HG02642 (cell line): ENCODE data around the gene PYGB.
"Not testable (repeated sequence)": the region's sequence is repeated elsewhere in the genome, so short reads cannot be mapped to it uniquely, and the experiment has no call there.

Source experiments
- ATAC-seq: cut with Tn5 transposase; IDR thresholded peaks from one replicate; pipeline ENCODE4 v1.9.1; 2021; ENCODE audit warnings: mild to moderate bottlenecking; ENCODE audit not compliant: unreplicated experiment, poor library complexity

Gene PYGB

DNA sequence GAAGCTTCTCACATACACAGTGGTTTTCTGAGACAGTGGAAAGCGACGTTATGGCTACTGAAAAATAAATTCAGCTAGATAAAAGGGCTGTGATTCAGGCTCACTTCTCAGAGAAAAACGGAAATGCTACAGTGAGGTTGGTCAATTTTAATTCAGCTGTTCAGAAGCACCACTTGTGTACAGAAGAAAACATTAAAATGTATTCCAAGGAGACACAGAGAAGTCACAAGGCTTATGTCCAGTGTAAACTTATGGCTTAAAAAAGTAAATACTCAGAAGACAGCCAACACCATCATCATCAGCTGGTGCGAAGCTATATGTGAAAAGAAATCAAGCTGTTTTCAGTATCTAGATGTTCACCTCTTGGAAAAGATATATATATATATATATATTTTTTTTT, 74.1 kb downstream of the PYGB start:
- ATAC-seq, result no peak

DNA sequence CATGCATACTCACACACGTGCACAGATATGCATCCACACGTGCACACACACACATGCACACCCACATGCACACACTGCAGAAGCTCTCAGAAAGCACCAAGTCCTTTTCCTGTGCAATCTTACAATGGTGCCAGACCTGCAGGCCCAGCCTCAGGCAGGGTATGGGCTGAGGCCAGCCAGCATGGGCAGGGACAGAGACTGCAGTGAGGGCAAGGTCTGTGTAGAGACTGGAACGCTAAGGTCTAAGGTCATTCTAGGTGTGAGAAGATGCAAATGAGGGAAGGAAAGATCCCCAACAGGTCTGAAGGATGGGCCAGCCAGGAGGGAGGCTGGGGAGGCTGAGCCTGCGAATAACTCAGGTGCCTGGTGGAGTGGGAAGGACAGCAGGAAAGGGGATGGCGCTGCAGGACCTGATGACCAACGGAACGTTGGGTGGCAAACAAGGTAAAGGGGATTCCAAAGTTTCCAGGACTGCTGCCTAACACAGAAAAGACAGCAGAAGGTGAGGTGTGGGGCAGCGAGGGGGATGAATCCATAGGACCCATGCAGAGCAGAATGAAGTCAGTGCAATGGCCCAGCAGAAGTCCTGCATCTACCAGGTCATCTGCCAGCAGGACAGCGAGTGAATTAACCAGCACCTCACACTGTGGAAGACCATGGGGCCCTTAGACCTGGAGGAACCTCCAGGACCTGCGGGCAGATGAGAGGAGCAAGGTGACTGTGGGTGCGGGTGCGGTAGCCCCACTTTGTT, 75.8 kb downstream of the PYGB start:
- no peak for ATAC-seq

DNA sequence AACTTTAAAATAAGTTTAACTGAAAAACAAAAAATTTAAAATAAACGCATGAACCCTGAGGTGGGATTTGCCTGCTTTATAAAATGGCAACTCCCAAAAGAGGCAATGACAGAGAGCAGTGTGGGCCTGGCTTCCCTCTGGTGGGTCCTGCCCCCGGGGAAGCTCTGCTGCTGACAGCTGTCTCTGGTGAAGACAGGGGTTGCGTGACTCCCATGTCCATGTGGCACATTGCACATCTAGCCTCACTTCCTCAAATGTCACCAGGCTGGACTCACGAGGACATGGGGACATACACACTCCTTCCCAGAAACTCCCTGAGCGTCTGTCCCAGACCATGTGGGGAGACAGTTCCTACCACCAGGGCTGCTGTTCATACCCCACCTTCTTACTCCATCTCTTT, 76.5 kb downstream of the PYGB start:
- ATAC-seq, result no peak

DNA sequence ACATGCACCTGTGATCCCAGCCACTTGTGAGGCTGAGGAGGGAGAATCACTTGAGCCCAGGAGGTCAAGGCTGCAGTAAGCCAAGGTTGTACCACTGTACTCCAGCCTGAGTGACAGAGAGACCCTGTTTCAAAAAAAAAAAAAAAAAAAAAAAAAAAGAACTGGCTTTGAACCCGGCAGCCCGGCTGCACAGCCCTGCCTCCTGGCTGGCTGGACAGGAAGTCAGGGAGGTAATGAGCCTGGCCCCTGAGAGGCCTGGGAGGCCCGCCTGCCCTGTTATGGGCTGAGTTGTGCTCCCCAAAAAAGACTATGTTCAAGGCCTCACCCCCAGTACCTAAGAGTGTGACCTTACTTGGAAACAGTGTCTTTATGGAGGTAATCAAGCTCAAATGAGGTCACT, 77.2 kb downstream of the PYGB start:
- ATAC-seq, result no peak

DNA sequence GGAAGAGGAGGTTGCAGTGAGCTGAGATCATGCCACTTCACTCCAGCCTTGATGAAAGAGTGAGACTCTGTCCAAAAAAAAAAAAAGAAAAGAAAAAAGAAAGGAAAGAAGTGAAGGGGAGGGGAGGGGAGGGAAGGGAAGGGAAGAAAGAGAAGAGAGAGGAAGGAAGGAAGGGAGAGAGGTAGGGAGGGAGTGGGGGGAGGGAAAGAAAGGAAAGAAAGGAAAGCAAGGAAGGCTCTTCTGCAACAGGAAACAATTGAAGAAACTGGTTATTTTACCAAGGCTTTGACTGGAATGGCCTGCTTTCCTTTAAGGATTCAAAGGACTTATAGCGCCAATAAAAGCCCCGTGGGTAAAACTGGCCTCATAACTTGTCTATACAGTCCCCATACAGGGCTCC, 78.1 kb downstream of the PYGB start:
- no peak for ATAC-seq

DNA sequence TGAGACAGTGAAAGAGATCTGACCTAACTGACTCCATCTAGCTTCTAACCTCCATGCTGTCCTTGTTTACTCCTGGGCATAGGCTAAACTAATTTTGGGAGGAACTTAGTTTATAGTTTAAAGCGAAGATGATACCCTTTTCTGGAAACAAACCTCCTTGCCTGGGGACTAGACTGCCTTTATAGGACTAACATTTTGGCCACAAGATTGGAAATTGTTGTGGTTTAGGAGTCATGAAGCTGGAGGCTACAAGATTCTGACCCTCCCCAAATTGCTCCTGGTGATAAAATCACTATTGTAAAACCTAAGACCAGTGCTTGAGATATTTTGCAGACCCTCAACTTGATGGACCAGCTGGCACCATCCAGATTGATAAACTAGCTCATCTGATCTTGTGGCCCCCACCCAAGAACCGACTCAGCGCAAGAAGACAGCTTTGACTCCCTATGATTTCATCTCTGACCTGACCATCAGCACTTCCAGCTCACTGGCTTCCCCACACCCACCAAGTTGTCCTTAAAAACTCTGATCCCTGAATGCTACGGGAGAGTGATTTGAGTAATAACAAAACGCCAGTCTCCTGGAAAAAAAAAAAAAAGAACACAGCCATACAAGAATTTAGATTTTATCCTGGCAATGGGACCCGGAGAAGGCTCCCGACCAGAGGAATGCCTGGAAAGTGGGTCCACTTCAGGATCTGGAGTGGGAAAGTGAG, 79.8 kb downstream of the PYGB start:
- no peak for ATAC-seq

DNA sequence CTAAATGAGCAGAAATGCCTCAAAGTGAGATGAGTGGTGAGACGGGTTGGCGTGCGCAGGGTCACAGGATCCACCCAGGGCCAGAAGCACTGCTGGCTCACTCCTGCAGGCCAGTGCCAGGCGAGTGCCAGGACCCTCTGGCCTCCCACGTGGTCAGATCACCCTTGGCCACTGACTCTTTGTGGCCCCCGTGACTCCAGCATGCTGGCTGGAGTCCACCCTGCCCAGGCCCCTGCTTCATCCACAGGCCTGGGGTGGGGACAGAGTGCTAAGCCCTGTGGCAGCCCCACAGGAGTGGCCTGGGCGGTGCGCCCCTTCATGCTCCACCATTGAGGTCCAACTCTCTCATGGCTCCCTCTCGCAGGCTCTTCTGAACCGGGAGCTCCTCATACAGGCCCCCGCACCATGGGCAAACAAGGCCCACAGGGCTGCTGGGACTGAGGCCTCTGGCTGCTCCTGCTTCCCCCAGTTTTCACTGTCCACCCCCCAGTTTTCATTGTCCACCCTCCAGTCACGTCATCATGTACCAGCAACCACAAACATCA, 81.1 kb downstream of the PYGB start:
- ATAC-seq, result no peak

DNA sequence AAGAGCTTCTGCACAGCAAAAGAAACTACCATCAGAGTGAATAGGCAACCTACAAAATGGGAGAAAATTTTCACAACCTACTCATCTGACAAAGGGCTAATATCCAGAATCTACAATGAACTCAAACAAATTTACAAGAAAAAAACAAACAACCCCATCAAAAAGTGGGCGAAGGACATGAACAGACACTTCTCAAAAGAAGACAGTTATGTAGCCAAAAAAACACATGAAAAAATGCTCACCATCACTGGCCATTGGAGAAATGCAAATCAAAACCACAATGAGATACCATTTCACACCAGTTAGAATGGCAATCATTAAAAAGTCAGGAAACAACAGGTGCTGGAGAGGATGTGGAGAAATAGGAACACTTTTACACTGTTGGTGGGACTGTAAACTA, 87.1 kb downstream of the PYGB start:
- not testable (repeated sequence) for ATAC-seq

DNA sequence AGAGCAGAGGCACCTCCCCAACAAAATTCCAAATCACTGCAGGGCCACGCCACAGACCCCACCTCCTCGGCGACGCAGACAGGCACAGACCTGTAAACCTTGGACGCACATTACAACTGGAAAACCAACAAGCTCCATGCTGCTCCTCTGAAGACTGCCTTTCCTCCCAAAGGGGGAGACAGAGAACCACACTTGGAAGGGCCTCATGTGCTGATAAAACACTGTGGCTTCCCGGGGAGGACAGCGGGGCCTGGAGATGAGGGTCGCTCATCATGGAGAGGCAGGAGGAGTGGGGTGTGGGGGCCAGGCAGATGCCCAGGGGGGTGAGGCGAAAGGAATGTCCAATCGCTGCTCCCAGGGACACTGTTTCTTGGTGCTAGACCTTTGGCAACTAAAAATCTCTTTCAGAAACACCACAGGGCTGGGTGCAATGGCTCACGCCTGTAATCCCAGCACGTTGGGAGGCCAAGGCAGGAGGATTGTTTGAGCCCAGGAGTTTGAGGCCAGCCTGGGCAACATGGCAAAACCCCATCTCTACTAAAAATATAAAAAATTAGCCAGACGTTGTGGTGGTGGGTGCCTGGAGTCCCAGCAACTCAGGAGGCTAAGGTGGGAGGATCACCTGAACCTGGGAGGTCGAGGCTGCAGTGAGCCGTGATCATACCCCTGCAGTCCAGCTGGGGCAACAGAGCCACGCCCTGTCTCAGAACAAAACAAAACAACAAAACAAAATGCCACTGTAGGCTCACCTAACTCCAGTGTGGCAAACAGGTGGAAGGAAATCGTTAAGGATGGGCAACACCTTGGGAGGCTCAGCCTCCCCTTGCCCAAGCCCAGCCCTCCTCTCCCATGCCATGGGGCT, 88.9 kb downstream of the PYGB start:
- ATAC-seq, result no peak

DNA sequence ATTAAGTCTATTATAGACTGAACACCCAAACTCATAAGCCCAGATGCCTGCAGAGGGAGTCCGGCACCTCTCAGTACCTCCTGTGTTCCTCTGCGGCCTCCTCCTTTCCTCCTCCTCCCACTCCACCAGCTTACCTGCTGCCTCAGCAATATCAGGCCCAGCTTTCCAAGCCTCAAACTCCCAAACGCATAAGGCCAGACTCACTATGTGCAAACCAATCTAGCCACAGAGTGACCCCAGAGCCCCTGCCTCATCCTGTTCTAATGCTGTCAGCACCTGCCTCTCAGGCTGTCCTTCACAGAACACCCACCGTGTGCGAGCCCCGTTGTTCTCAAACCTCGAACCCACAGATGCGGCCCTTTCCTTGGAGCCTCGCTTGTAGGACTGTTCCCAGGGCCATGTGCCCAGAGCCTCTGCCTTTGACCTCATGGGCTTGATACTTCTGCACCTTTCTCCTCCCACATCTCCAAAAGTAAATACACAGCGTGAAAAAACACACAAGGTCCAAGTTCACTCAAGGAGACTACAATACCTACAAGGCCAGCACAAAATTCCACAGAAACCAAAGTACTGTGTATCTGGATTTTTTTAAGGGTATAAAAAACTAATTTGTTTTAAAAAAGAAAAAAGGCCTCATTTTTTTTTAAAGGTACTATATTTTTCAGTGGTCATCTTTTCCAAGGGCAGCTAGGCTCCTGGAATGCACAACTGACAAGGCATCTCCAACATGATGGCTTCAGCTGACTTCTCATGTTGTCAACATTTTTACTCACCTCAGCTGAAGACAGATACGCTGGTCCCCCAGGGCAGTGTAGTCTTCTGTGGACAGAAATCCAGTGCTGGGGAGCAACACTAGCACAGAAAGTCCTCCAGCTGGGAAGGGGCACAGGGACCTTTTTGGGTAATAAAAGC, 90.5 kb downstream of the PYGB start:
- no peak for ATAC-seq

DNA sequence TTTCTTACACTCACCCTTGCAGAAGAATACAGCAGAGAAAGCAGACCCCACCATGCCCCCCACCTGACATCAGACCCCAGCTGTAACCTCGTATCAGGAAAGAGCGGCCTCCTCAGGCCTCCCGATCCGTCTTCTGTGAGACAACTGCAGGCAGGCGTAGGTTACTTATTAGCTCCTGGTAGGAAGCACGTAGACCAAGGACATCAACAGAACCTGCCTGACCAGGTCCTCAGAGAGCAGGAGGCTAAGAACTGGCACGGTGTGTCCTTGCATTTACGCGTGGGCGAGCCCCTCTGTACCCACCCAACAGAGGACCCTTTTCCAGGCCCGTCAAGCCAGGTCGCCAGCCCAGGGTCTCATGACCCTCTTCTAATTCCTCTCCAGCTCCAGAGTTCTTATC, 91.7 kb downstream of the PYGB start:
- ATAC-seq, result no peak

DNA sequence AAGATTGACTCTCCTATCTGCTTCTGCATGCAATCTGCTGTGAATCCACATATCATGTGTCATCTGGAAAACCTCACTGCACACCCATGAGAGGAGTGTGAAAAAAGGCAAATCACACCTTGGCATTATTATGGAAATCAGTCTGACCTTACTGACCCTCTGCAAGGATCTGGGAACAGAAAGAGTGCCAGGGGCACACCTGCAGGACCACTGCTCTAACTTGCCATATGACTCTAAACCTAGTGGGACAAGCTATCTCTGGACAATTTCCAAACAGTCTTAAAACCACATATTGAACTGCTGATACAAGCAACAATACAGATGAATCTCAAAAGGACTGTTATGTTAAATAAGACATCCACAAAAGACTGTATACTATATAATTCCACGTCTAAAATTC, 92.5 kb downstream of the PYGB start:
- no peak for ATAC-seq

DNA sequence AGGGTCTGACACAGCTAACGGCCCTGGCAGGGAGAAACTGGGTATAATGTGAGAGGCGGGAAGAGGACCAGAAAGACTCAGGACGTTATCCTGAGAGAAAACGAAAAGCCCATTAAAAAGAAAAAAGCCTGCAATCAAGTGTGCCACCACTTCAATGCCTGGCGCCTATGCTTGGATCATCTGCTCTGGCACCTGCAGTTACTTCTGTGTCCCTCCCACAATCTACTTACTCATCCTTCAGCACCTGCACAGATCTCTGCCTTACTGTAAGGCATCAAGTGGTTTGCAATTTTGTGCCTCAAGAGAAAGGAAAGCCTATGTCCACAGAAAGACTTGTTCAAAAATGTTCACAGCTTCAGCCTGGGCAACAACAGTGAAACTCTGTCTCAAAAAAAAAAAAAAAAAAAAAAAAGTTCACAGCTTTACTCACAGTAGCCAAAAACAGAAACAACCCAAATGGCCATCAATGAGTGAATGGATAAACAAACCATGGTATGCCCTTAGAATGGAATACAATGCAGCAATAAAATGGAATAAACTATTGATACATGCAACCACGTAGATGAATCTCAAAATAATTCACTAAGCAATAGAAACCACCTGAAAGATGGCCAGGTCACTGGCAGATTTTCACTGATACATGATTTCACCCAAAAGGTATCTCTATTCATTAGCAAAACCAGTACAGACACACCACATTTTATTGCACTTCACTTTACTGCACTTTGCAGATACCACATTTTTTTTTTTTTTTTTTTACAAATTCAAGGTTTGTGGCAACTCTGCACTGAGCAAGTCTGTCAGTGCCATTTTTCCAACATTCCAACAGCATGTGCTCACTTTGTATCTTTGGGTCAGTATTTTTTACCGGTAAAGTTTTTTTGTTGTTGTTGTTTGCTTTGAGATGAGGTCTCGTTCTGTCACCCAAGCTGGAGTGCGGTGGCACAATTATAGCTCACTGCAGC, 94.1 kb downstream of the PYGB start:
- no peak for ATAC-seq

DNA sequence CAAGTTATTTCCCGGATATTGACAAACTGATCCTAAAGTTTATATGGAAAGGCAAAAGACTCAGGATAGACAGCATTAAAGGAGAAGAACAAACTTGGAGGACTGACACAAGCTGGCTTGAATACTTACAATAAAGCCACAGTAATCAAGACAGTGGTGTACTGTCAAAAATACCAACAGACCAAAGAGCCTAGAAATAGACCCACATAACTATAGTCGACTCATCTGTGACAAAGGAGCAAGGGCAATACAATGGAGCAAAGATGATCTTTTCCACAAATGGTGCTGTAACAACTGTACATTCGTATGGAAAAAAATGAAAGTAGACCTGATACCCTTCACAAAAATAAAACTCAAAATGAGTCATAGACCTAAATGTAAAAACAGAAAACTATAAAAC, 96.7 kb downstream of the PYGB start:
- no peak for ATAC-seq

DNA sequence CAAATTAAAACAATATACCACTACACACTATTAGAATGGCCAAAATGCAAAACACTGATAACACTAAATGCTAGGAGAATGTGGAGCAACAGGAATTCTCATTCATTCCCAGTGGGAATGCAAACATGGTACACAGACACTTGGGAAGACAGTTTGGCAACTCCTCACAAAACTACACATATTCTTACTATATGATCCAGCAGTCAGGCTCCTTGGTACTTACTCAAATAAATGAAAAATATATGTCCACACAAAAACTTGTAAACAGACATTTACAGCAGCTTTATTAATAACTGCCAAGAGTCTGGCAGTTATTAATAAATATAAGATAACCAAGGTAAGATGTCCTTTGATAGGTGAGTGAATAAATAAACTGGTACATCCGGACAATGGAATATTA, 97.8 kb downstream of the PYGB start:
- no peak for ATAC-seq

DNA sequence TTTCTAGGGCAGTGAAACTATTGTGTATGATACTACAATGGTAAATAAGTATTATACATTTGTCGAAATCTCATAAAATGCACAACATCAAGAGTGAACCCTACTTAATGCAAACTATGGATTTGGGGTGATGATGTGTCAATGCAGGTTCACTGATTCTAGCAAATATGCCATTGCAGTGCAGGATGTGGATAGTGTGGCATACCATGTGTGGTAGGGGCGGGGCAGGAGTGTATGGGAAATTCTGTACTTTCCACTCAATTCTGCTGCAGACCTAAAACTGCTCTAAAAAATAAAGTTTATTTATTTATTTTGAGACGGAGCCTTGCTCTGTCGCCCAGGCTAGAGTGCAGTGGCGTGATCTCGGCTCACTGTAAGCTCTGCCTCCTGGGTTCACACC, 98.5 kb downstream of the PYGB start:
- no peak for ATAC-seq
